ENCODE measurements around the gene IQSEC1.

- TF ChIP-seq CTCF (IDR thresholded peaks at IDR 0.05) (no peak), POLR2A (IDR thresholded peaks at IDR 0.05) (no peak)
These were observed 23.1 kb upstream of the IQSEC1 start for GRCh38 chr3:13096356-13096755.

All from lower leg skin (tissue), 3 donors.